Medulla oblongata (tissue), 1 donor: Measurements from ENCODE around the gene CCDC80.
"Not testable (repeated sequence)": the region's sequence is repeated elsewhere in the genome, so short reads cannot be mapped to it uniquely, and the experiment has no call there.

Experiments
- DNase-seq: peaks from one replicate; pipeline ENCODE4 v3.0.0-alpha.2; 2015; ENCODE audit errors: extremely low spot score

The CCDC80 gene

DNA sequence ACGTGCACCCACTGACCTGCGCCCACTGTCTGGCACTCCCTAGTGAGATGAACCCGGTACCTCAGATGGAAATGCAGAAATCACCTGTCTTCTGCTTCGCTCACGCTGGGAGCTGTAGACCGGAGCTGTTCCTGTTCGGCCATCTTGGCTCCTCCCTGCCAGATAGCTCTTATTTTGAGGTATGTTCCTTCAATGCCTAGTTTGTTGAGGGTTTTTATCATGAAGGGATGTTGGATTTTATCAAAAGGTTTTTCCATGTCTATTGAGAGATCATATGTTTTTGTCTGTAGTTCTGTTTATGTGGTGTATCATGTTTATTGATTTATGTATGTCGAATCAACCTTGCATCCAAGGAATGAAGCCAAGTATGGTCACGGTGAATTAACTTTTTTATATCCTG is 24.1 kb upstream of the CCDC80 start:
- not testable (repeated sequence) for DNase-seq

DNA sequence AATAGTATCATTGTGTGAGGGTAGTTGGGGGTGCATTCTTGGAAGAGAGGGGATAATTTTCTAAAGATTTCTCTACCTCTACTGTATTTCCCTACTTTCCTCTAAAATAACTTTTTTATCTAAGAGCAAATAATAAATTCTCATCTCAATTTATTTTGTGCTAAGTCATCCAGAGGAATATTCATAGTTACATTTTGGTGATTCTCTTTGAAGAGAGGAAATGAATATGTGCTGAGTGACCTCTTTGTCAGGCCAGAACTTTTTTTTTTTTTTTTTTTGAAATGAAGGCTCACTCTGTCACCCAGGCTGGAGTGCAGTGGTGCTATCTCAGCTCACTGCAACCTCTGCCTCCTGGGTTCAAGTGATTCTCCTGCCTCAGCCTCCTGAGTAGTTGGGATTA is 15.1 kb upstream of the CCDC80 start:
- no peak for DNase-seq

DNA sequence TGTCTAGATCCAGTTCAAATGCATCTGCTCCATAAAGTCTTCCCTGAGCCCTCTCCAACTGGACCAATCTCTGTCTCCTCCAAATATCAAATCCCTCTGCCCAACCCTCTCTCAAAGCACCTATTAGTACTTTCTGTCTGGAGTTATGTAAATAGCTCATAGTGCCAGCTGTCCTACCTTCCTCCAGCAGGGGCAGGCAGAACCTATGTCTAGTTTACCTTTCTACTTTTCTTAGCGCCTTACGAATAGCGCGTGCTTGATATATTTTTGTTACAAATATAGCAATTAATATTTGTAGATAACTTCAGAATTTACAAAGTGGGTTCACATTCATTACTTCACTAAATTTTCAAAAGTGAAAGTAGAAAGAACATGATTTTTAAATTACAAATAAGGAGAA is 14.0 kb upstream of the CCDC80 start:
- DNase-seq, result no peak

DNA sequence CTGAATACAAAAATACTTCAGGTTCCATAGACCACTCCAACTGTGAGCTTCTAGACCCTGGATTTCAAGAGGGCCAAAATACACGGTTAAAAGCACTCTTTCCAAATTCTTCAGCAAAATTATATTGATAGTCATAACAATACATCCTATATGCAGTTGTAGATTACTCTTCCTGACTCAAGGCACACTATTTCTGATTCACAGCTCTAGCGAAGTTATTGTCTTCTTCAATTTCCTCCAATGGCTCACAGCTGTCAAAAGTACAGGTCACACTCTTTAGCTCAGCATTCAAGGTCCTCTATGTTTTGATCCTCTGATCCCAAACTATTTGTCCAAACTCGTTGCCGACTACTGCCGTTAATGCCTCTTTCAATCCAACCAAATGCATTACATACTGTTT is 13.5 kb upstream of the CCDC80 start:
- no peak for DNase-seq

DNA sequence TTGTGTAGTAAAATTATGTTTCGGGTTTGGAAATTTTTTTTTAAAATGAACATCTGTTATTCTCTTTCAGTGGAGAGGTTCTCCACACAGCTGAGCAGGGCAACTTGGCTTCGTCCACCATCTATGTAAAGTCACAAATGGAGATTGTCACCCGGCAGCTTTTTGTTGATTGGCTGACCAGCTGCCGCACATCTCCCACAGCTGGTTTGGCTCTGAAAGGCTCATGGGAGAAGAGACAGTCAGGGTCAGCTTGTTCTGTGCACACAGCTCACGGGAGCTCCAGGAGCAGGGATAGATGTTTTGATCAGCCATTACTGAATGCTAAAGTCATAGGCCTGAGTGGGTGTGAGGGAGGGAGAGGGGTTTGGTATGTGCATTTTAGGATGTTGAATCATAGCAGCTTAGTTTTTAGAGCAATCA is 12.9 kb upstream of the CCDC80 start:
- DNase-seq, result no peak

DNA sequence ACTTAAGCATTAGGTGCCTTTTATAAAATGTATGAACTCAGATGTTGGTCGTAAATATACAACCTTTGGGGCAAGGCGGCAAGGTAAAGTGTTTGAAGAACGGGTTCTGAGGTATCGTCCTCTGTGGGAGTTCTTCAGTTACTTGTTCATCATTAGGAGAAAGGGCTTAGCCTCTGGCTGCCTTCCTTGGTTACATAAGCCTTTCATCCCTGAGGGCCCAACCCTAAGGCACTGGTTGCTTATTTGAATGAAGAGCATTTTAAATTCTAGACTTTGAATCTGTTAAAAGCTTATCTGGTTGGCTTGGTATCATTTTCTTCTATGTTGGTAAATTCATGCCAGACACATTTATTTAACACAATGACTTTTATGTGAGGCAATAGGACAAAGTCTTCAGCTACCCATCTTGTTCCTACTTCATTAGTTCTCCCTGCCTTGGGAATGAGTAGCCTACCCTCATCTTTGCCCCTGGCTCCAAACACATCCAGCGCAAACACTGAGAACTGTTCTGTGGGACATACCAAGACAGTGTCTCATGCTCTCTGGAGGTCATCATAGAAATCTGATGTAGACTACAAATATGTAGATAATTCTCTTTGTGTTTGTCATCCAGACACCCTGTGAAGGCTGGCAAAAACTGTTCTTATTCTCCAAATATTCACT is 12.4 kb upstream of the CCDC80 start:
- no peak for DNase-seq

DNA sequence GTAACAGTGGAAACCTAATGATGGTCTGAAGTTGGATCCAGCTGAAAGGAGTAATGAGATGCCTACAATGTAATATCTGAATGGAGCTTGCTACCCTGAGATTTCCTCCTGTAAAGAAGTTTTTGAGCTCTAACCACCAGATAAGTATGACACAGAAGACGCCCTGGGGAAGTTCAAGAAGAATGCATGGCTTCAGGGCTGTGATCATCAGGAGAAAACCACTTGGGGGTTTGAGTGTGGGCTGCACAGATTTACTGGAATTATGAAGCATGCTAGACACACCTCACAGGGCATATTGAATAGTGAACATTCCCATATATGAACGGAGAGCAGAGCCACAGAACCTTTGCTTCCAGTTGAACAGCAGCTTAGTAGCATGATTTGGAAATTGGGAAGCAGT is 10.6 kb upstream of the CCDC80 start:
- DNase-seq, result no peak

DNA sequence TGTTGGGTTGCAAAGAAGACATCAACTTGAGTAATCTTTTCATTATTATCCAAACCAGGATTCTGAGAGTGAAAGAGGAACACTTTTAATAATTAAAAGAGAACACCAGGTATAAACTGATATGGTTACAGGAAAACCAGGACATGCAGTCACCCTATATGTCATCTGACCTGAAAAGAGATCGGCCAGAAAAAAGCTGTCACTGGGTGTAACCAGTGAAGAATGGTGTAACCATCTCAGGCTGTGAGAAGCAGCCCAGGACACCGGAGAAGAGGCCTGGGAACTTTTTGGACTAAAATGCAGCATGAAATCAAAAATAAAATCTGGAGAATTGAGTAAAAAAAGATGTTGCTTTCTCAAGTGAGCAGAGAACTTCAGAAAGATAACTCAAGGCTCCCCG is 10.1 kb upstream of the CCDC80 start:
- DNase-seq, result no peak

DNA sequence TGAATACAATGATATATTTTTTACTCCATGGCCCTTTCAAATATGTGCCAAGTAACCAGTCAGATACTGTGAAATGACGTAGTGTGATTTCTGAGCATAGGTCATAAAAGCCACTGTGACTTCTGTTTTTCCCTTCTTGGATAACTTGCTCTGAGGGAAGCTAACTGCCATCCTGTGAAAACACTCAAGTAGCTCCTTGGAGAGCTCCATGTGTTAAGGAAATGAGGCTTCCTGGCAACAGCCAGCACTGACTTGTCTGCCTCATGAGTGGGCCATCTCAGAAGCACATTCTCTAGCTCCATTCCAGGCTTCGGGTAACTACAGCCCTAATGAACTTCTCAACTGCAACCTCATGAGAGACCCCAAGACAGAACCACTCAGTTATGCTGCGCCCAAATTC is 9.5 kb upstream of the CCDC80 start:
- no peak for DNase-seq

DNA sequence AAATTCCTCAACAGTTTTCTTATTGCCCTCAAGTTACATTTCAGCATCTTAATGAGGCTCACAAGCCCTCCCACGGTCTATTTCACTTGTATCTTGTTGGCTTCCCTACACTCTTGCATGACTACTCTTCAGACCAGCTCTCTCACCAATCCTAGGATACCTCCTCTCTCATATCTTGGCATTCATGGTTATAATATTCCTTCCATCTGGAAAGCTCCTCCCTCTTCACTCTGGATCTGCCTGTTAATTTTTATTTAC is 8.5 kb upstream of the CCDC80 start:
- DNase-seq, result no peak

DNA sequence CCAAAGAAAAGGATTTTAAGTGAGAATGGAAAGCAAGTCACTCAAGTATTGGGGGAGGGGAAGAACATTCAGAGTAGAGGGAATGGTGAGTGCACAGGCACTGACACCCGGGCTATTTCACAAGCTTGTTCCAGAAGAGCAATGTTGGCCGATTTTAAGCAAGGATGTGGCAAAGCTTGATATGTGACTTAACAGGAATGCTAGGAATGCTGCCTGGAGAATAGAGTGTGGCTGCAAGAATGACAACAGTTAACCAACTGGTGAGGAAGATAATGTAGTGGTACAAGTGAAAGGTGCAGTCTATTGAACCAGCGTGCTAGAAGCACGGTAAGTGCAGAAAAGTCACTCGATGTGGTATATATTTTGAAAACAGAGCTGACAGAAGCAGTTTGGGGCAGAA is 6.2 kb upstream of the CCDC80 start:
- no peak for DNase-seq

DNA sequence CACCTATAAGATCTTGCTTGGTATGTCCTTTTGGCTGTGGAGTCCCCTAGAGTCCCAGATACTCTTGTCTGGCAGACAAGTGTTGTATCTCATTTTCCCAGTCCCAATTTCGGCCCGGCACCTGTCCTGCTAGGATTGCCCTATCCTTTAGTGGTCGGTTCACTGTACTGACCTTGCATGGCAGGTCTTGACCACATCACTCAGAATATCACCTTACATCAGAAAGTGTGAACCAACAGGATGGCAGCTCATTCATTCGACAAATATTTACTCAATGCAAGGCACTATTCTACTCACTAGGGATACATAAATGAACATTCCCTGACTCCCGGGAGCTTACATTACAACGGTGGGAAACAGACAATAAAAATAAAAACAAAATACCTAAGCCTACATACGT is 5.7 kb upstream of the CCDC80 start:
- DNase-seq, result no peak

DNA sequence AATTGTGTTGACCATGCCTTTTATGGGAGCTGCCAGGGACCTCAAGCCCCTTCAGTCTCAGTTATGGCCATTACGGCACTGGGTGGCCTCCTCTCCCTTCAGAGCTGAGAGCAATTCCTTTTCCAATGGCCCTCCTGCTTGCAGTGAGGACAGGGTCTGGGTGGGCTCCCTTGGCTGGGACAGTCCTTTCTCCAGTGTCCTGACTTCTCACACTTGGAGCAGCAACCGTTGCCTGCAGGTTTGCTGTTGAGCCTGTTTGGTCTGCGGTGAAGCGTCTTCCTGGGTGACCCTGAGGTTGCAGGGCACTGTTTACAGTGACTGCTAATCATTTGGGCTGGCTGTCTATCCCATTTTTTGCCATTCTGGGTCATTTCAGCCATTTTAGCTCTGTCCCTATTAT is 3.5 kb upstream of the CCDC80 start:
- DNase-seq, result no peak

DNA sequence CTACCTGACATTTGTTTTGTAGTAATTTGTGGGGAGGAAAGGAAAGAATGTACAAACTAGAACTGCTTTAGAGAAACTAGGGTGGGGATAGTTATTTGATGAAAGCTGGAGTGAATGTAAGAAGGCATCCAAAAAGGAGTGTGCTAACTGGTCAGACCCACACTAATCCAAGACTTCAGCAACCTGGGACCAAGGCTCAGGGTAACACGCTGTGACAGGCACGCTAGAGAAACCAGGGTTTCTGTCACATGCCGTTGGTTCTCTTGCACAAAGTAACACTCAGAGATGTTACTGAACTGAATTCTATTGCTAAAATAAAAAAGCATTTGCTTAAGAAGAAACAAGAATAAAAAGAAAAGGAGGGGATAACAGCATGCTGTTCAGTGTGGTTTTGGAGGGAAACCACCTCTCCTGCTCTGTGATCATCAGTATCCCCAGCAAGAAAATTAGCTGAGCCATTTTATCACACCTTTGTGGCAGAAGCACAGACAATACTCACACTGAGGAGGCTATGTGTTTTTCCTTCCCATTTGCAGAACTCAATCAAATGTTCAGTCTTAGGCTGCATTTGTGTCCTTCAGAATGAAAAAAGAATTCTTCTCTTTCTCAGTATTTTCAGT is 2.8 kb upstream of the CCDC80 start:
- no peak for DNase-seq

DNA sequence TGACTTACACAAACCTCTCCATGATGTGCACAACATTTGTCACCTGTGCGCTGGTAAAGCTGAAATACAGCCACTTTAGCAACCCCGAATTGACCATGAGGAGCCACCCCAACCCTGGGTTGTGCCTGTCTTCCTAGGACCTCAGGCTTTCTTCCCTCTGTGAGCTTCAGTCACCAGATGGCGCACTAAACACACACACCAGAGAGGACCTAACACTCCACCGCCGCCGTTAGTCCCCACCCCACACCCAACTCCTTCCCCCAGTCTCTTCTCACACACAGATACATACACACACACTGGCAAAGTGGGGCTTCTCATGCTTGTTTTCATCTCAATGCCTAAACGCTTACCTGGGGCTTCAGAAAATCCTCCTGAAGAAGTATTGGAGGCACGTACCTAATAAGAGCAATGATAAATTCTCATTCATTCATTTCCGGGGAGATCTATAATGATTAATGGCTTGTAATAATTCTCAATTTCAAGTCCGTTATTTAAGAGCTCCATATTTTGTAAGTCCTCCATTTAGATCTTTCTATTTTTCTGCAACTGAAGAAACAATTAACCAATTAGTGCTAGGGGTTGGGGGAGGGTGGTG is 2.1 kb upstream of the CCDC80 start:
- DNase-seq, result peak; percentile 95

DNA sequence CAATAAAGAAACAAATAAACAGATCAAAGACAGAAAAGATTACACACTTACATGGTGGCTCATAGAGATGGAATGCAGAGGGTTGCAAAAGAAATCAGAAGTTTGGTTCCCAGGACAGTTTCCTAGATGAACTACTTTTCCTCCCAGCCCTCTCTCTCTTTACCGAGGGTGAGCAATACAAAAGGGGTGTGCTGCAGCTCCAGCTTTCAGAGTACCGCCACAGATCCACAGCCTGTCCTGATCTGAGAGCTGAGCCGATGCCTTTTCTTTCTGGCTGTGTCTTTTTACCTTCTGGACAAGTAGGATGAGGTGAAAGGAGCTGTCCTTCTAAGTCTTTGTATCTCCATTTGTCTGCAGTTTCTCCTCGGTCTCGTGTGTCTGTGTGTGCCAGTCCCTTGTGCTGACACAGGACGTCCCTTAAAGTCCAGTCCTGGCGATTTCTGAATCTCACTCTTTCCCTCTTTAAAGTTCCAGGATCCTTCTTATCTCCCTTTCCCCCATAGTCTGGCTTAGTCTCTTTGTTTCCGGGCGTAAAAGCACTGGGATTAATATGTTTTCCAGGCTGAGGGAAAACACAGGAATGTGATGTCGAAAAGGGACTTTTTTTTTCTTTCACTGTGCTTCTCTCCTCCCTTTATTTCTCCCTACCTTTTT is 540 bp downstream of the CCDC80 start:
- DNase-seq, result no peak

DNA sequence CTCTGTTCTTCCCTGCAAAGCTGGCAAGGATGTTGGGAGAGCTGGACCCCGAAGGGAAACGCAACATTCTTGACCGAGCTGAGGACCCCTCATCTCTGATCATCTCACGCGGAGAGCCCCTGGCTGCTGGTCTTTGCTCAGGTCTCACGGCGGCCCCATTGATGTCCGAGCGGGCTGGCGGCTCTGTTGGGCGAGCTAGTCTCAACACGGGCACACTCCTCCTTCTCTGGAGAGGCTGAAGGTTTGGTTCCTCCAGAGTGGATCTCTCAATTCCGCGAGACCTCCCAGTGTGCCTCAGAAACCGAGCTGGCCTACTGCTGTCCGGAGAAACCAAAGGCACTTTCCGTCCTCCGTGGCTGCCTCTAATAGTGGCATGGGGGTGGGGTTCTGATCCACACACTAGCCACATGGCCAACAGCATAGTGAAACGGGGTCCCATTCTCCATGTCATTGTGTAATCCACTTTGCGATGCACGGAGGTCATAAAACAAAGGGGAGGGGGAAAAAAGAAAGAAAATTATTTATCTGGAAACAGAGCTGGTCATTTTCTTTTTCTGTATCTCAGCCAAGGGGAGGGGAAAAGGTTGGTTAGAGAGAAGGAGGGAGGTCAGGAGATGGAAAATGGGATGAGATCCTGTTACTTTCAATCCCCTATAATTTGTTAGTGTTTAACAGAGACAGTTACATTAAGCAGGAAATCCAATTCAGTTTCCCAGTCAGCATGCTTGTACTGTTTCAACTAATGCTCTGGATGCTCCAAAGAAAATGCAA is 1.3 kb downstream of the CCDC80 start:
- no peak for DNase-seq

DNA sequence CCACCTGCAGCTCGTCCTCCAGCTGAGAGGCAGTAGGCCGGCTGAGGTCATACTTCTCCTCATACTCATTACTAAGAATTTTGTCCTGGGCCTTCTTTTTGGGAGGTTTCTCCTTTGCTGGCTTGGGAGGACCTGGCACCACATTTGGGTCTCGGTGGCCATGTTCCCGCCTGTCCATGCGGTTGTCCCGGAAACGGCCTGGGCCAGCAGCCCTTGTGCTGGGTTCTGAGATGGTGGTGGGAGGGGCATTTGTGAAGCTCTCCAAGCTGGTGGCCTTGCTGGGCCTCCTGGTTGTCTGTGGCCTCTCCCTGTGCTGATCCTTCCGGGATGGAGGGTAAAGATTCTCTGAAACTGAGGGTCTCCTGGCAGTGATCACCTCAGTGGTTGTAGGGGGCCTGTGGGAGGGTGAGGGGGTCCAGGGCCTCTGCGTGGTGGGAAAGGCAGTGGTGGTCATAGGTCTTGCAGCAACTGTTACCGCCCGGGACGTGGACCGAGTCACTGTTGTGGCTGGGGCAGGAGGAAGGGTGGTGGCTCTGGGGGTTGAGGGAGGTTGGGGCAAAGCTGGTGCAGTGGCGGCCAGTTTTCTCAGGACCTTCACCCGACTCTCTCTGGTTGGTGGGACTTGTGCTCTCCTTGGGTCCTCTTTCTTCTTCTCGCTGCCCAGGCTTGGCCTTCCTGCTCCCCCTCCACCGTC is 2.5 kb downstream of the CCDC80 start:
- DNase-seq, result peak; percentile 58

DNA sequence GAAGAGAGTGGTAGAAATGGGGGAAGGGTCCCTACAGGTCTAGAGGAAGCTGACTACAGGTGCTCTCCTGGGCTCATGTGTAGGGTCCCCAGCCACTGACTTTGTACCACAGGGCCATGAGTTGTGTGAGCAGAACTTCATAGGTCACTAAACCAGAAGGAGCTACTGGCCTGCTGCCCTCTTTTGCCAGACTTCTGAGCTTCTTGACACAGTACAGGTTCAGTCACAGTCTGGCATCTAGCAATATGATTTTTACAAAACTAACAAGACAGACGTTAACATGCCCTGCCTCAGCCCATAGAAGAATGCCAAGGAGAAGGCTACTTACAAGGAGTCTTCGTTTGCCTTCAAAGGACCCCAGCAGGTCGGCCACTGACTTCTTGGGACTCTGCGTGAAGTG is 3.2 kb downstream of the CCDC80 start:
- no peak for DNase-seq

DNA sequence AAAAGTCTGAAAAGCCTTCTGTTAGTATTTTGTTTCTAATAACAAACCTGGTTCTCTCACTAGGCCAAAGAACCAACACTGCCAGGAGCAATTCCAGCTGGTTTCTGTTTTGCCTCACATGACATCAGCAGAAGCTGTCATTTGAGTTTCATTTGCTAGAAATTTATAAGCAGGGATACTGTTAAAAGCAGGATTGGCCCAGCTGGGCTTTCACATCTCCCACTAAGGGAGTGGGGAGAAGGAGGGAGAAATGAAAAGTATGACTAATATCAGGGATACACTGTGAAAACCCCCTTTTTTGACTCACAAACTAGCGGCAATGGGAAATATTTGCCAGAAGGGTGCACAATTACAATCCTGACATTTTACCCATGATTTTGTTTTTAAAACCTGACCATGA is 5.3 kb downstream of the CCDC80 start:
- no peak for DNase-seq

DNA sequence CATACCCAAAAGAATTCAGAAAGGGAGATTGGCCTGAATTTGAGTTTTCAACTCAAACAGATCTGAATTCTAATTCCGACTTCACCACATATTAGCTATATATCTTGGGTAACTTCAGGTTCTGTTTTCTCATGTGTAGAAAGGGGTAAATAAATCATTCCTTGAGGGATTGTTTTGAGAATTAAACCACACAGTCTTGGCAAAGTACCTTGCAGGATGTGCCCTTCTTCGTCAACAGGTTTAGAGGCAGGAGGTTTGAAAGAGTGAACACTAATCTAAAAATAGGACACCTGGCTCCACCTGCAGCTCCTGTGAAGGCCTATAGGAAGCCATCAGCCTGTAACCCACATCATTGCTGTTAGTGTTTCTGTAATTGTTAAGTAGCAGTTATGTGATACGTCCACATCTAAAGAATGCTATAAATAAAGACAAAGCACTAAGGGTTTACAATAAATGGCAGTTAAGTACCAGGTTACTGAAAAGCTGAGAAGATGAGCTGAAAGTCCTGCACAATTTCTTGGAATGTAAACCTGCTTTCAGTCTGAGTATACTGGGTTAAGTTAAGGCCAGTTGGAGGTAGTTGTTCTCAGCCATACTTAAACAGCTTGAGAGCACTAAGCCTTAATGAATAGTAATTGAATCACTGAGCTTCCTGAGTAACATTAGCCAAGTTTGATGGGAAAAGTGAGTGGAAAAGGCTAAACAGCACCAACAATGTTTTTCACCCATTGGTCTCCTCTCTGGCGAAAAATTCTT is 6.0 kb downstream of the CCDC80 start:
- no peak for DNase-seq
